ENCODE measurements around the gene MIB1.
A peak's percentile ranks its signal among the peaks of the same experiment; 100 is the strongest.

MIB1 gene

DNA sequence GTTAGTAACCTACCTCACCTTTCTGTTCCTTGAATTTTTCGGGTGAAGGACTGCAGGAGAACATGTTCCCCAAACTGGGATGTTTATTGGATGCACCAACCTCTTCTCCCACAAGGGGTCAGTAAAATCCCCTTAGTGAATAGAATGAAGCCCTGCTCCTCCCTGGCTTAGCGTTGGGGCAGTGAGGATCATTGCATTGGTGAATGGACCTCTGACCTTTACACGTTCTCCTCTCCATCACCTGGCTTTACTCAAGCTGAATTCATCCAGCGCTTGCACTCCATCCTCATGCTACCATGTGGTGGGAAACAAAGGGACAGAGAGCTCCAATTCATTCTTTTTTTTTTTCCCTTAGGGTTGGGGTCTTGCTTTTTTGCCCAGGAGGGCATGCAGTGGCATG lies 157.2 kb downstream of the MIB1 start:
- ChIA-PET POLR2A (no interaction called here), CTCF (interaction anchor here (0.6 to 2.5 kb wide), 13 partner anchors 9 to 937 kb away, joined by 3 to 8 read pairs (median 3); no protein-coding TSS in a partner anchor)
- H3K4me1 ChIP-seq (ENCODE audit: control insufficient read depth, insufficient read depth, low read length): no peaks in the 10 kb centered on the region
- H3K4me3 ChIP-seq (ENCODE audit: low read depth, low read length): no peak overlapping the region
- H3K27ac ChIP-seq (ENCODE audit: extremely low read depth, low read depth, low read length): no peak overlapping the region
- H3K36me3 ChIP-seq (ENCODE audit: control insufficient read depth in 2 of 2, insufficient read depth in 1 of 2, low read length in 2 of 2): no peaks in the 10 kb centered on the region
- no peaks in the 10 kb centered on the region for H3K9me3 ChIP-seq (ENCODE audit: control insufficient read depth, insufficient read depth, low read depth, low read length)
- TF ChIP-seq ZNF132 (tag by site-specific recombination; IDR thresholded peaks at IDR 0.05; ENCODE audit: borderline replicate concordance) (no peak), ZNF571 (tag by site-specific recombination; IDR thresholded peaks at IDR 0.05) (no peak), ZNF660 (tag by site-specific recombination; IDR thresholded peaks at IDR 0.05) (0 out of 2 replicates have a peak, but pooled peaks have one; percentile 25), ZNF654 (tag by site-specific recombination; IDR thresholded peaks at IDR 0.05; ENCODE audit: low read depth) (peak; percentile 62)

DNA sequence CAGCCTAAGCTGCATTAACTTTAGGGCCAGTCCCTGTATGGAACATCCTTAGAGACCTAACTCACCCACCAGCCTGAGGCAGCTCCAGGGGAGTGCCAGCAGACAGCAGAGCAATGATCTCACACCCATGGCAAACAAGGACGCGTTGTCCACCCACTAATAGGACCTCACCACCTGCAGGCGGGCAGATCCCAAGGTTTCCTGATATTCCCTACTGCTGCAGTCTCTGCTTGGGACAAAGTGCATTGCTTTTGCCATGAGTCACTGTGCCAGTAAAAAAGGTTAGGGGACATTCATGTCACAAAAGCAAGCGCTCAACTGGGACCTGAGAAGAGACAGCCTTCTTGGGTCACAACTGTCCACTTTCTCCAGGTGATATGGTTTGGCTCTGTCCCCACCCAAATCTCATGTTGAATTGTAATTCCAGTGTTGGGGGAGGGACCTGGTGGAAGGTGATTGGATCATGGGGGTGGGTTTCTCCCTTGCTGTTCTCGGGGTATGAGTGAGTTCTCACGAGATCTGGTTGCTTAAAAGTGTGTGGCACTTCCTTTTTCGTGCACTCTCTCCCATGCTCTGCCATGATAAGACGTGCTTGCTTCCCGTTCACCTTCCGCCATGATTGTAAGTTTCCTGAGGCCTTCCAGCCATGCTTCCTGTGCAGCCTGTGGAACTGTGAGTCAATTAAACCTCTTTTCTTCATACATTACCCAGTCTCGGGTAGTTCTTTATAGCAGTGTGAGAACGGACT lies 160.2 kb downstream of the MIB1 start:
- TF ChIP-seq, protein P1, sequence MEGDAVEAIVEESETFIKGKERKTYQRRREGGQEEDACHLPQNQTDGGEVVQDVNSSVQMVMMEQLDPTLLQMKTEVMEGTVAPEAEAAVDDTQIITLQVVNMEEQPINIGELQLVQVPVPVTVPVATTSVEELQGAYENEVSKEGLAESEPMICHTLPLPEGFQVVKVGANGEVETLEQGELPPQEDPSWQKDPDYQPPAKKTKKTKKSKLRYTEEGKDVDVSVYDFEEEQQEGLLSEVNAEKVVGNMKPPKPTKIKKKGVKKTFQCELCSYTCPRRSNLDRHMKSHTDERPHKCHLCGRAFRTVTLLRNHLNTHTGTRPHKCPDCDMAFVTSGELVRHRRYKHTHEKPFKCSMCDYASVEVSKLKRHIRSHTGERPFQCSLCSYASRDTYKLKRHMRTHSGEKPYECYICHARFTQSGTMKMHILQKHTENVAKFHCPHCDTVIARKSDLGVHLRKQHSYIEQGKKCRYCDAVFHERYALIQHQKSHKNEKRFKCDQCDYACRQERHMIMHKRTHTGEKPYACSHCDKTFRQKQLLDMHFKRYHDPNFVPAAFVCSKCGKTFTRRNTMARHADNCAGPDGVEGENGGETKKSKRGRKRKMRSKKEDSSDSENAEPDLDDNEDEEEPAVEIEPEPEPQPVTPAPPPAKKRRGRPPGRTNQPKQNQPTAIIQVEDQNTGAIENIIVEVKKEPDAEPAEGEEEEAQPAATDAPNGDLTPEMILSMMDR (tag by site-specific recombination; IDR thresholded peaks at IDR 0.05): no peak
- no peak for TF ChIP-seq ZNF677 (tag by site-specific recombination; IDR thresholded peaks at IDR 0.05)
- TF ChIP-seq, protein P2, sequence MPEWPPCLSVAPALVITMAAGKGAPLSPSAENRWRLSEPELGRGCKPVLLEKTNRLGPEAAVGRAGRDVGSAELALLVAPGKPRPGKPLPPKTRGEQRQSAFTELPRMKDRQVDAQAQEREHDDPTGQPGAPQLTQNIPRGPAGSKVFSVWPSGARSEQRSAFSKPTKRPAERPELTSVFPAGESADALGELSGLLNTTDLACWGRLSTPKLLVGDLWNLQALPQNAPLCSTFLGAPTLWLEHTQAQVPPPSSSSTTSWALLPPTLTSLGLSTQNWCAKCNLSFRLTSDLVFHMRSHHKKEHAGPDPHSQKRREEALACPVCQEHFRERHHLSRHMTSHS (tag by site-specific recombination; IDR thresholded peaks at IDR 0.05): no peak
- TF ChIP-seq ZNF366 (tag by site-specific recombination; conservative IDR thresholded peaks at IDR 0.05): no peak
- TF ChIP-seq KLF16 (tag by site-specific recombination; IDR thresholded peaks at IDR 0.05): no peak
- no peak for TF ChIP-seq ZNF174 (tag by site-specific recombination; IDR thresholded peaks at IDR 0.05)
- no peak for TF ChIP-seq ZNF292 (tag by site-specific recombination; IDR thresholded peaks at IDR 0.05; ENCODE audit: borderline replicate concordance, low read depth)
- TF ChIP-seq OSR2 (tag by site-specific recombination; IDR thresholded peaks at IDR 0.05): no peak
- no peak for TF ChIP-seq ZNF175 (tag by site-specific recombination; IDR thresholded peaks at IDR 0.05)
- TF ChIP-seq ZNF776 (tag by site-specific recombination; IDR thresholded peaks at IDR 0.05; ENCODE audit: borderline replicate concordance): no peak
- no peak for TF ChIP-seq ZSCAN30 (tag by site-specific recombination; IDR thresholded peaks at IDR 0.05)
- TF ChIP-seq, protein P3, sequence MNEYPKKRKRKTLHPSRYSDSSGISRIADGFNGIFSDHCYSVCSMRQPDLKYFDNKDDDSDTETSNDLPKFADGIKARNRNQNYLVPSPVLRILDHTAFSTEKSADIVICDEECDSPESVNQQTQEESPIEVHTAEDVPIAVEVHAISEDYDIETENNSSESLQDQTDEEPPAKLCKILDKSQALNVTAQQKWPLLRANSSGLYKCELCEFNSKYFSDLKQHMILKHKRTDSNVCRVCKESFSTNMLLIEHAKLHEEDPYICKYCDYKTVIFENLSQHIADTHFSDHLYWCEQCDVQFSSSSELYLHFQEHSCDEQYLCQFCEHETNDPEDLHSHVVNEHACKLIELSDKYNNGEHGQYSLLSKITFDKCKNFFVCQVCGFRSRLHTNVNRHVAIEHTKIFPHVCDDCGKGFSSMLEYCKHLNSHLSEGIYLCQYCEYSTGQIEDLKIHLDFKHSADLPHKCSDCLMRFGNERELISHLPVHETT (tag by site-specific recombination; IDR thresholded peaks at IDR 0.05): no peak
- TF ChIP-seq ZNF658 (tag by site-specific recombination; IDR thresholded peaks at IDR 0.05): no peak
- Histone ChIP-seq H3K36me3 (ENCODE audit: control insufficient read depth in 2 of 2, insufficient read depth in 1 of 2, low read length in 2 of 2) (no peaks in the 10 kb centered on the region), H3K9me3 (ENCODE audit: control insufficient read depth, insufficient read depth, low read depth, low read length) (no peaks in the 10 kb centered on the region), H3K4me1 (ENCODE audit: control insufficient read depth, insufficient read depth, low read length) (no peaks in the 10 kb centered on the region; the same call in 1 of the 2 replicates), H3K27ac (ENCODE audit: extremely low read depth, low read depth, low read length) (no peak overlapping the region), H3K4me3 (ENCODE audit: low read depth, low read length) (no peak overlapping the region)
- ChIA-PET CTCF (no interaction called here), POLR2A (no interaction called here)

DNA sequence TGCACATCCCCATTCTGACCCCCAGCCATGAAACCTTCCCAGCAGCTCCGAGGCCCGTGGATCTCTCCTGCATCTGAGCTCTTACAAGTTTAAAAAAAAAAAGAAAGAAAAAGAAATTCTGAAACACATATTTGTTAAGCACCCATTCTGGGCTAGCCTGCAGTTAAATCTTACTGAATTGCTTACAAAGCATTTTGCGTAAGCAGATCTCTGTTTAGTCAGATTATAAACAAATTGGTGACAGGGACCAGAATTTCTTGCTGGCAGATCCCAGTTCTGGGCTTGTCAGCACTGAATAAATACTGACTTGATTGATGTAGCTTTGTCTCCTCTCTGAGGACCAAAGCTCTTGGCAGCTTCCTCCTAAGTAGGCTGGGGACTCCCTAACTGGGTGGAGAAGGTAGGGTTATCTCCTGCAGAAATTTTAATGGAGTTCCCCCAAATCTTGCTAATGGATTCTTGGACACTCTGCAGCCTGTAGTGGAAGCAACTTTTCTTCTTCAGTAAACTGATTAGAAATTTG lies 160.9 kb downstream of the MIB1 start:
- Histone ChIP-seq H3K27ac (ENCODE audit: extremely low read depth, low read depth, low read length) (no peak overlapping the region), H3K4me3 (ENCODE audit: low read depth, low read length) (no peak overlapping the region), H3K36me3 (ENCODE audit: control insufficient read depth in 2 of 2, insufficient read depth in 1 of 2, low read length in 2 of 2) (no peaks in the 10 kb centered on the region), H3K4me1 (ENCODE audit: control insufficient read depth, insufficient read depth, low read length) (no peaks in the 10 kb centered on the region; the same call in 1 of the 2 replicates), H3K9me3 (ENCODE audit: control insufficient read depth, insufficient read depth, low read depth, low read length) (no peaks in the 10 kb centered on the region)
- CTCF ChIA-PET: interaction anchor here (0.7 to 1.6 kb wide), 2 partner anchors 11 to 468 kb away, joined by 3 to 4 read pairs; no protein-coding TSS in a partner anchor
- POLR2A ChIA-PET: no interaction called here
- no peak for TF ChIP-seq ZNF658 (tag by site-specific recombination; IDR thresholded peaks at IDR 0.05)
- no peak for TF ChIP-seq TRIM28 (IDR thresholded peaks at IDR 0.05; ENCODE audit: borderline replicate concordance, low read length)
- no peak for TF ChIP-seq ZNF426 (tag by site-specific recombination; IDR thresholded peaks at IDR 0.05)
- TF ChIP-seq ZNF354C (tag by site-specific recombination; IDR thresholded peaks at IDR 0.05; ENCODE audit: borderline replicate concordance, low read depth): no peak
- TF ChIP-seq, protein P4, sequence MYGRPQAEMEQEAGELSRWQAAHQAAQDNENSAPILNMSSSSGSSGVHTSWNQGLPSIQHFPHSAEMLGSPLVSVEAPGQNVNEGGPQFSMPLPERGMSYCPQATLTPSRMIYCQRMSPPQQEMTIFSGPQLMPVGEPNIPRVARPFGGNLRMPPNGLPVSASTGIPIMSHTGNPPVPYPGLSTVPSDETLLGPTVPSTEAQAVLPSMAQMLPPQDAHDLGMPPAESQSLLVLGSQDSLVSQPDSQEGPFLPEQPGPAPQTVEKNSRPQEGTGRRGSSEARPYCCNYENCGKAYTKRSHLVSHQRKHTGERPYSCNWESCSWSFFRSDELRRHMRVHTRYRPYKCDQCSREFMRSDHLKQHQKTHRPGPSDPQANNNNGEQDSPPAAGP (tag by site-specific recombination; IDR thresholded peaks at IDR 0.05): no peak
- no peak for TF ChIP-seq ZNF169 (tag by site-specific recombination; IDR thresholded peaks at IDR 0.05)
- no peak for TF ChIP-seq WT1 (tag by site-specific recombination; IDR thresholded peaks at IDR 0.05)
- no peak for TF ChIP-seq ZNF132 (tag by site-specific recombination; IDR thresholded peaks at IDR 0.05; ENCODE audit: borderline replicate concordance)
- TF ChIP-seq GLI2 (tag by site-specific recombination; IDR thresholded peaks at IDR 0.05; ENCODE audit: borderline replicate concordance, low read depth): no peak
- TF ChIP-seq ZSCAN23 (tag by site-specific recombination; IDR thresholded peaks at IDR 0.05): no peak
- TF ChIP-seq ZNF768 (tag by site-specific recombination; IDR thresholded peaks at IDR 0.05): no peak

All from HEK293 (cell line).